ENCODE data around the gene OPTC. TPM values are rescaled to one million over a fixed set of nuclear protein-coding genes. Genes with fewer than 3 reads are reported as not detected.
"Not testable (repeated sequence)": the region's sequence is repeated elsewhere in the genome, so short reads cannot be mapped to it uniquely, and the experiment has no call there.

Gene OPTC
- total and polyA plus RNA-seq, 8 donors: not detected

DNA sequence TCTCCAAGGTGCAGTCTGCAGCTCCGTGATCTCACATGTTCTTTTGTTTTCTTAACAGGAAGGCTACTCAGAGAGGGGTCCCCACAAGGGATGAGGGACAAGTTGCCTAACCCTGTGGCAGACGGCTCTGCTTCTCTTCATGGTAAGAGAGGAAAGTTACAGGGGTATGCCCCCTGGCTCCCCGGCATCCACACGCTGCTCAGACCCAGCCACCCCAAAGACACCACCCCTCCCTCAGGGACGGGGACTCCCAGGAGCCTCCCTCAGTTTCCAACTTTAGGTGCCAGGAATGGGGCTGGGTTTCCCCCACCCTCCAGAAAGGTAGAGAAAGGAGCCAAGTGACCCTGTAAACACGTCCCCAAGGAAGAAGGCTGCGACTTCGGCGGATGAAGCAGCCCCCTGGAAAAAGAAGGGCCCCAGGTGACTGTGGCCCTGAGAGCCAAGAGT is 19.7 kb downstream of the OPTC start:
- intact Hi-C loops (cut with DNase I): no loop called here
- DNase-seq (no peak), ATAC-seq (no peak), FAIRE-seq (no peak)
- Histone ChIP-seq H3K4me3 (no peak overlapping the region), H3K9me3 (no peaks in the 10 kb centered on the region), H3K4me1 (peaks cover 0 to 3% (median under 1%) of the 10 kb centered on the region in 3 donors), H3K36me3 (no peaks in the 10 kb centered on the region), H3K27me3 (no peaks in the 10 kb centered on the region), H3K27ac (no peak overlapping the region)
- 83 to 89% methylated on average over 9 of the region's 9 CpGs for WGBS, 2 donors
- TF ChIP-seq, protein P1, sequence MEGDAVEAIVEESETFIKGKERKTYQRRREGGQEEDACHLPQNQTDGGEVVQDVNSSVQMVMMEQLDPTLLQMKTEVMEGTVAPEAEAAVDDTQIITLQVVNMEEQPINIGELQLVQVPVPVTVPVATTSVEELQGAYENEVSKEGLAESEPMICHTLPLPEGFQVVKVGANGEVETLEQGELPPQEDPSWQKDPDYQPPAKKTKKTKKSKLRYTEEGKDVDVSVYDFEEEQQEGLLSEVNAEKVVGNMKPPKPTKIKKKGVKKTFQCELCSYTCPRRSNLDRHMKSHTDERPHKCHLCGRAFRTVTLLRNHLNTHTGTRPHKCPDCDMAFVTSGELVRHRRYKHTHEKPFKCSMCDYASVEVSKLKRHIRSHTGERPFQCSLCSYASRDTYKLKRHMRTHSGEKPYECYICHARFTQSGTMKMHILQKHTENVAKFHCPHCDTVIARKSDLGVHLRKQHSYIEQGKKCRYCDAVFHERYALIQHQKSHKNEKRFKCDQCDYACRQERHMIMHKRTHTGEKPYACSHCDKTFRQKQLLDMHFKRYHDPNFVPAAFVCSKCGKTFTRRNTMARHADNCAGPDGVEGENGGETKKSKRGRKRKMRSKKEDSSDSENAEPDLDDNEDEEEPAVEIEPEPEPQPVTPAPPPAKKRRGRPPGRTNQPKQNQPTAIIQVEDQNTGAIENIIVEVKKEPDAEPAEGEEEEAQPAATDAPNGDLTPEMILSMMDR (IDR thresholded peaks at IDR 0.05): no peak

DNA sequence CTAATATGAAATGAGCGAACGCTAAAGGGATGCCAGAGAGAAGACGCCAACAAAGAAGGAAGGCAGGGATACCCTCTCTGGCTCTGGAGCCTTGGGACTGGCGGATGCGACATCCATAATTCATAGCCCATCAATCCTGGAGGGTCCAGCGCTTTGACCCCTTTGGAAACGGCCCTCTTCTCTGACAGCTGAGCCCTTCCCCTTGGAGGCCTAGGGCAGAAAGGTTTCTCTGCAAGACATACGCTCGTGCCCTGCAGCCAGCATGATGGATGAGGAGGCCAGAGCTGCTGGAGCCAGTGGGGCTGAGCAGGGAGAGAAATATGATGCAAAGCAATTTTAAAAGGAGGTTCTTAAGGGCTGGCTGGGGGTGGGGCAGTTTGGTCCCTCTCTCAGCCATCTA is 22.2 kb downstream of the OPTC start:
- FAIRE-seq: no peak
- Histone ChIP-seq H3K9me3 (no peaks in the 10 kb centered on the region), H3K4me3 (no peak overlapping the region), H3K4me1 (peaks cover 6 to 24% (median 12%) of the 10 kb centered on the region in 3 donors), H3K27ac (no peak overlapping the region), H3K27me3 (no peaks in the 10 kb centered on the region), H3K36me3 (no peaks in the 10 kb centered on the region)
- intact Hi-C loops (cut with DNase I): no loop called here
- WGBS, 2 donors: 91 to 93% methylated on average over 9 of the region's 9 CpGs
- ATAC-seq: no peak
- TF ChIP-seq, protein P1 (IDR thresholded peaks at IDR 0.05): no peak
- DNase-seq: no peak

DNA sequence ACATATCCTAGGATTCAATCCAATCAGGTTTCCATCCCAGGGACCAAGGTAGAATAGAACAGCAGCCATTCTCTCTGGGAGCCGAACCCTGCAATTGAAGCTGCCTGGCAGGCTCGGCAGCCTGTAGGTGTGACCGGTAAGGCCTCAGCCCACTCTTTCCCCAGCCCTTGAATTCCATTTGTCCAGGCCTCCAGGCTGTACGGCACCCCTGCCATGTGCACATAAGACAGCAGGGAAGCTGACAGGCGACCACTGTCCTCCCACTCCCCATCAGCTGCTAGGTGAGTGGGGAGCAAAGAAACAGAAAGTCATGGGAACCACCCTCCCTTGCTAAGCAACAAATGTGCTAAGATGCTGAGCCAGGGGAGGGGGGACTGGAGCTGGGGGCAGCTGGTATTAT is 23.0 kb downstream of the OPTC start:
- no peaks in the 10 kb centered on the region for H3K9me3 ChIP-seq
- ATAC-seq (no peak), FAIRE-seq (no peak), DNase-seq (no peak)
- no peaks in the 10 kb centered on the region for H3K27me3 ChIP-seq
- intact Hi-C loops (cut with DNase I): no loop called here
- 75 to 78% methylated on average over 5 of the region's 5 CpGs for WGBS, 2 donors
- no peak overlapping the region for H3K27ac ChIP-seq
- no peak overlapping the region for H3K4me3 ChIP-seq
- H3K36me3 ChIP-seq: no peaks in the 10 kb centered on the region
- peaks cover 11 to 31% (median 15%) of the 10 kb centered on the region in 3 donors for H3K4me1 ChIP-seq
- TF ChIP-seq, protein P1 (IDR thresholded peaks at IDR 0.05): no peak

DNA sequence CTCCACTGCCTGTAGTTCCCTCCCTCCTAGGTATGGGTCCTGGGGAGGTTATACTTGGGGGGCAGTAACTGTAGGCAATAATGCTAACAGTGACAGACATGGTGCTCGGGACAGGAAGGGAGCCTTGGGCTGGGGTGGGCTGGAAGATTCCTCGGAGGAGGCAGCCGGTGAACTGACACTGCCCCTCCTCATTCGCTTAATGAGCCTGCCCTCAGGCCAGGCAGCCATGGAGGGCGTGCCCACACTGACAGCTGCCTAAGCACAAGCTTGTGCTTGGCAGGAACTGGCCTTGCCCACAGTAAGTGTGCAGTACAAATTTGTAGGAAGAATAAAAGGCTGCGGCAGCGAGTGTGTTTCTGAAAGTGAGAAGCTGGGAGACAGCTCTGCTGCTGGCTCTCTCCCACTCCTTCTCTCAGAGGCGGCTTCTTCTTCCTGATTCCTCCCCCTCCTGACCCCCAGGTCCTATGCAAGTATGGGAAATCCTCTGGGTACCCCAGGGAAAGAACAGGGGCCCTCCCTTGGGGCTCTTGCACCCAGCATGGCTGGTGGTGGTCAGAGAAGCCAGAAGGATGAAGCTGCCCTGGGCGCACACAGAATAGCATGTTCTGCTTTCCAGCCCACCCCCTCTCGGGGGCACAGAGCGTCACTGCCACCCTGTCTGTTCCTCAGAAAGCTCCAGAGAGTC is 23.6 kb downstream of the OPTC start:
- no peak overlapping the region for H3K4me3 ChIP-seq
- no peak for DNase-seq
- FAIRE-seq: no peak
- 91 to 96% methylated on average over 11 of the region's 11 CpGs for WGBS, 2 donors
- no peaks in the 10 kb centered on the region for H3K27me3 ChIP-seq
- intact Hi-C loops (cut with DNase I): no loop called here
- no peaks in the 10 kb centered on the region for H3K9me3 ChIP-seq
- no peak overlapping the region for H3K27ac ChIP-seq
- TF ChIP-seq, protein P1 (IDR thresholded peaks at IDR 0.05): no peak
- no peak for ATAC-seq
- peaks cover 11 to 32% (median 15%) of the 10 kb centered on the region in 3 donors for H3K4me1 ChIP-seq
- H3K36me3 ChIP-seq: no peaks in the 10 kb centered on the region

DNA sequence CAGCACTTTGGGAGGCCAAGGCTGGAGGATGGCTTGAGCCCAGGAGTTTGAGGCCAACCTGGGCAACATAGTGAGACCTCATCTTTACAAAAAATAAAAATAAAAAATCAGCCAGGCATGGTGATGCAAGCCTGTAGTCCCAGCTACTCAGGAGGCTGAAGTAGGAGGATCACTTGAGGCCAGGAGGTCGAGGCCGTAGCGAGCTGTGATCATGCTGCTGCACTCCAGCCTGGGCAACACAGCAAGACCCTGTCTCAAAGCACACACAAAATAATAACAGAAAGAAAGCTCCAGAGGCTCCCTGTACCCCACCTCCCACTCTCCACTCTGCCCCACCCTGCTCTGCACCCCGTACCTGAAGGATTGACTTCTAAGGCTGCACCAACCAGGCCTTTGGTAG is 24.2 kb downstream of the OPTC start:
- ATAC-seq; H3K27ac ChIP-seq; H3K27me3 ChIP-seq; FAIRE-seq; H3K9me3 ChIP-seq; intact Hi-C loops (cut with DNase I); H3K4me3 ChIP-seq; H3K36me3 ChIP-seq; DNase-seq: not testable (repeated sequence)
- 88 to 99% methylated on average over 4 of the region's 4 CpGs for WGBS, 2 donors
- peaks cover 11 to 32% (median 15%) of the 10 kb centered on the region in 3 donors for H3K4me1 ChIP-seq
